ENCODE results near the gene TUBB4B.
A peak's percentile ranks its signal among the peaks of the same experiment; 100 is the strongest.

Gene TUBB4B

GRCh38 chr9:137225699-137226331, 15.3 kb upstream of the TUBB4B start:
- no peak for DNase-seq (ENCODE audit: low read depth)

- DNase-seq (ENCODE audit: low read depth), result no peak
These were observed 14.6 kb upstream of the TUBB4B start for GRCh38 chr9:137226338-137227053.

- DNase-seq (ENCODE audit: low read depth), result peak; percentile 72
These were observed 13.8 kb upstream of the TUBB4B start, which contains the start of gene RNF224 for GRCh38 chr9:137227054-137227852. RNF224 (plus strand) TSS chr9:137227502; CDS start chr9:137228336, 834 bp downstream.

- no peak for DNase-seq (ENCODE audit: low read depth)
These were observed 13.1 kb upstream of the TUBB4B start for GRCh38 chr9:137227853-137228505.

GRCh38 chr9:137228506-137228967, 12.6 kb upstream of the TUBB4B start:
- no peak for DNase-seq (ENCODE audit: low read depth)

GRCh38 chr9:137228968-137229896, 11.9 kb upstream of the TUBB4B start:
- no peak for DNase-seq (ENCODE audit: low read depth)

- no peak for DNase-seq (ENCODE audit: low read depth)
These were observed 11.0 kb upstream of the TUBB4B start for GRCh38 chr9:137229903-137230704.

- no peak for DNase-seq (ENCODE audit: low read depth)
These were observed 10.2 kb upstream of the TUBB4B start, which contains the start of gene SLC34A3 for GRCh38 chr9:137230705-137231371. SLC34A3 (plus strand) TSS chr9:137230901; CDS start chr9:137231703, 802 bp downstream.

GRCh38 chr9:137231372-137232039, 9.6 kb upstream of the TUBB4B start:
- DNase-seq (ENCODE audit: low read depth), result no peak

- no peak for DNase-seq (ENCODE audit: low read depth)
These were observed 9.0 kb upstream of the TUBB4B start for GRCh38 chr9:137232101-137232500.

GRCh38 chr9:137232510-137232909, 8.6 kb upstream of the TUBB4B start:
- no peak for DNase-seq (ENCODE audit: low read depth)

- no peak for DNase-seq (ENCODE audit: low read depth)
These were observed 7.7 kb upstream of the TUBB4B start for GRCh38 chr9:137233143-137233980.

- no peak for DNase-seq (ENCODE audit: low read depth)
These were observed 6.9 kb upstream of the TUBB4B start for GRCh38 chr9:137234055-137234697.

- no peak for DNase-seq (ENCODE audit: low read depth)
These were observed 6.2 kb upstream of the TUBB4B start for GRCh38 chr9:137234758-137235423.

GRCh38 chr9:137235424-137236237, 5.5 kb upstream of the TUBB4B start:
- DNase-seq (ENCODE audit: low read depth), result no peak

Data from stimulated activated CD4-positive, alpha-beta T cell treated with anti-CD3 and anti-CD28 coated beads, Interleukin-2, amount 100 ng/mL, for 4 hours (primary cell).